Endometrial microvascular endothelial cells (primary cell): Measurements from ENCODE around the gene ZMYND15. TPM values are rescaled to one million over a fixed set of nuclear protein-coding genes. Genes with fewer than 3 reads are reported as not detected.

Source experiments
- total RNA-seq: library from RNA; depleted of rRNA; stranded (reverse); fragments of >200 nt; gene quantifications from one replicate; pipeline ENCODE4 v1.2.3, GENCODE V29; 2015; ENCODE audit errors: inconsistent ontology term

The ZMYND15 gene
- total RNA-seq, 1 donor from 2014 or later, result not detected

Other genes starting within 250 kb of the ZMYND15 start
- gene SPNS2, start 241.0 kb upstream of the ZMYND15 start, total RNA-seq, result 21.9 TPM
- 111 TPM for gene MYBBP1A, start 184.4 kb upstream of the ZMYND15 start, total RNA-seq
- gene GGT6, start 179.3 kb upstream of the ZMYND15 start, total RNA-seq, result not detected
- gene SMTNL2, start 155.3 kb upstream of the ZMYND15 start, total RNA-seq, result not detected
- not detected for gene ALOX15, start 98.2 kb upstream of the ZMYND15 start, total RNA-seq
- 54.4 TPM for gene PELP1, start 35.7 kb upstream of the ZMYND15 start, total RNA-seq
- 8.5 TPM for gene ARRB2, start 29.2 kb upstream of the ZMYND15 start, total RNA-seq
- 36.2 TPM for gene MED11, start 8.4 kb upstream of the ZMYND15 start, total RNA-seq
- gene CXCL16, start 95 bp downstream of the ZMYND15 start, total RNA-seq, result 1.1 TPM
- gene TM4SF5, start 32.1 kb downstream of the ZMYND15 start, total RNA-seq, result not detected
- gene VMO1, start 46.5 kb downstream of the ZMYND15 start, total RNA-seq, result not detected
- gene GLTPD2, start 49.1 kb downstream of the ZMYND15 start, total RNA-seq, result not detected
- gene PSMB6, start 56.3 kb downstream of the ZMYND15 start, total RNA-seq, result 378 TPM
- 40.2 TPM for gene PLD2, start 67.3 kb downstream of the ZMYND15 start, total RNA-seq
- gene MINK1, start 93.5 kb downstream of the ZMYND15 start, total RNA-seq, result 36.4 TPM
- 0.46 TPM for gene C17orf107, start 159.7 kb downstream of the ZMYND15 start, total RNA-seq
- 0.37 TPM for gene CHRNE, start 163.3 kb downstream of the ZMYND15 start, total RNA-seq
- not detected for gene GP1BA, start 192.4 kb downstream of the ZMYND15 start, total RNA-seq
- 65.9 TPM for gene SLC25A11, start 200.2 kb downstream of the ZMYND15 start, total RNA-seq
- gene RNF167, start 200.4 kb downstream of the ZMYND15 start, total RNA-seq, result 48.5 TPM
- 1,657 TPM for gene PFN1, start 208.7 kb downstream of the ZMYND15 start, total RNA-seq
- not detected for gene ENO3, start 211.3 kb downstream of the ZMYND15 start, total RNA-seq
- gene SPAG7, start 228.0 kb downstream of the ZMYND15 start, total RNA-seq, result 52.5 TPM
- gene CAMTA2, start 247.8 kb downstream of the ZMYND15 start, total RNA-seq, result 17.6 TPM